Measurements from ENCODE around the gene FOXJ3. TPM values are rescaled to one million over a fixed set of nuclear protein-coding genes. Genes with fewer than 3 reads are reported as not detected.

Gene FOXJ3
- total and polyA plus RNA-seq, 8 donors, result 6.8 to 25.5 (median 20.2) TPM

DNA sequence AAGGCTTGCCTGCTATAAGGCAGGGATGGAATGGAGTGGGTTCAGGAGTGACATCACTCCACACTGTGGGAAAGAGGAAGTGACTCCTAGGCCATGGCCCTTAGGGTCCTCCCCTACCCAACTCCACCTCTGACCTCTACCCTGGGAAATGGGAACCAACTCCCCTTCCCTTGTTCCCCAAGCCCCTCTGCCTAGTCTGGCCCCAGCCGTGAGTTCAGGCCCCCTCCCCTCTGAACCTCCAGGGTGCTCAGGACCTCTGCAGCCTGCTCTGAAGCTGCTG is 166.7 kb downstream of the FOXJ3 start:
- H3K4me3 ChIP-seq, result no peak overlapping the region
- no peak for TF ChIP-seq CTCF (IDR thresholded peaks at IDR 0.05)
- DNase-seq (no peak), FAIRE-seq (no peak), ATAC-seq (no peak)
- no peaks in the 10 kb centered on the region for H3K27me3 ChIP-seq
- peaks cover 8 to 16% (median 14%) of the 10 kb centered on the region in 3 donors for H3K4me1 ChIP-seq
- H3K9me3 ChIP-seq, result no peaks in the 10 kb centered on the region
- no peaks in the 10 kb centered on the region for H3K36me3 ChIP-seq
- H3K27ac ChIP-seq, result no peak overlapping the region
- intact Hi-C loops (cut with DNase I), result no loop called here
- 78 to 83% methylated on average over 1 of the region's 1 CpG for WGBS, 2 donors

GRCh38 chr1:42167611-42168390 is 167.2 kb downstream of the FOXJ3 start:
- H3K4me3 ChIP-seq, result no peak overlapping the region
- H3K4me1 ChIP-seq, result peaks cover 3 to 11% (median 10%) of the 10 kb centered on the region in 3 donors
- ATAC-seq (no peak), FAIRE-seq (no peak), DNase-seq (no peak)
- H3K27ac ChIP-seq, result no peak overlapping the region
- intact Hi-C loops (cut with DNase I), result no loop called here
- 76 to 82% methylated on average over 21 of the region's 21 CpGs for WGBS, 2 donors
- no peak for TF ChIP-seq CTCF (IDR thresholded peaks at IDR 0.05)
- no peaks in the 10 kb centered on the region for H3K36me3 ChIP-seq
- H3K27me3 ChIP-seq, result no peaks in the 10 kb centered on the region
- H3K9me3 ChIP-seq, result no peaks in the 10 kb centered on the region

- Histone ChIP-seq H3K9me3 (no peaks in the 10 kb centered on the region), H3K4me3 (no peak overlapping the region), H3K4me1 (no peaks in the 10 kb centered on the region), H3K36me3 (no peaks in the 10 kb centered on the region), H3K27me3 (no peaks in the 10 kb centered on the region), H3K27ac (no peak overlapping the region)
- intact Hi-C loops (cut with DNase I), result no loop called here
- FAIRE-seq (no peak), DNase-seq (peak; percentile 67 to 89 (median 82)), ATAC-seq (peak; percentile 83 to 93 (median 90))
- no peak for TF ChIP-seq CTCF (IDR thresholded peaks at IDR 0.05)
- 41 to 52% methylated on average over 12 of the region's 12 CpGs for WGBS, 2 donors
These were observed 169.4 kb downstream of the FOXJ3 start for GRCh38 chr1:42165511-42166210.

DNA sequence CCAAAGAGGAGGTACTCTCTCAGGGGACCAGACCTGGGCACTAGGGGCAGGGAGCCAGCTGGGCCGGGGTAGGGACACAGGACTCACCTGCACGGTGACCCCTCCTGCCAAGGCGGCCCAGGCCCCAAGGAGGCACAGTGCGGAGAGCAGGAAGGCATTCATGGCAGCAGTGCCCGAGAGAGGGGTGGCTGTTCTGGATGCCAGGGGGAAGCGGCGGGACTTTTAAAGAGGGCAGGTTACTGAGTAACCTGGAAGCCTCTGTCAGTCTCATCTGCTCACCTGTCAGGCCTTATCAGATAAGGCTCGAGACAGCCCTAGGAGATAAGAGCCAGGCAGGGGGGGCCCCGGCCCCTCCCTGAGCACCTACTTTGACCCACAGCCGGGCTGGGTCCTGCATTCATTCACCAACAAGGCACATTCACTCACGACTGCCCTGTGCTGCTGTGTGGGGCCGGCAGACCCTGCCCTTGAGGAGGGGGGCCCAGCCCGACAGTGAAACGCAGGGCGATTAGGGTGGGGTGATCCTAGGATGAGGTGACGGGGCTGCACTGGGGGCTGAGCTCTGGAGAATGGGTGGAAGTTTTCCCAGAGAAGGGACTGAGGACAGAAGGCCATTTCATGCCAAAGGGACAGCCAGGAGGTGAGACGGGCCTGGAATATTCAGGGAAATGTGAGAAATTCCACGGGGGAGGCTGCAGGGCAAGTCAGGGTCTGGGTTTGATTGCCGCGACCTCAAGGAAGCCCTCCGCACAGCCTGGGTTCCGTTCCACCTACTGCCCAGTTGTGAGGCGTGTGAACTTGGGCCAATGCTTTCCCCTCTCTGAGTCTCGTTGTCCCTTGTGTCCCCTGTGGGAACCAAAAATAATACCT is 170.2 kb downstream of the FOXJ3 start, which contains the start of gene GUCA2A:
Gene GUCA2A (minus strand): TSS at position 195 of the 870 bp plus-strand sequence. CDS start 33 bp downstream, at position 162.
- H3K27me3 ChIP-seq, result no peaks in the 10 kb centered on the region
- H3K4me3 ChIP-seq, result no peak within 1 kb of the TSS
- FAIRE-seq (no peak), ATAC-seq (peak in 3 of 4 donors; percentile 9 to 32 (median 15)), DNase-seq (peak in 1 of 6 donors; percentile 32)
- no peaks in the 10 kb centered on the region for H3K36me3 ChIP-seq
- H3K4me1 ChIP-seq, result no peaks in the 10 kb centered on the region
- no peaks in the 10 kb centered on the region for H3K9me3 ChIP-seq
- H3K27ac ChIP-seq, result no peak within 1 kb of the TSS
- WGBS, 2 donors, result 65 to 67% methylated on average over 24 of the region's 24 CpGs
- intact Hi-C loops (cut with DNase I), result no loop called here
- no peak for TF ChIP-seq CTCF (IDR thresholded peaks at IDR 0.05)
